ENCODE data around the gene ATP8B1. TPM values are rescaled to one million over a fixed set of nuclear protein-coding genes. Genes with fewer than 3 reads are reported as not detected.

The ATP8B1 gene
- total RNA-seq, 4 donors from 2014 or later = 21.6 to 32.1 (median 26.8) TPM

DNA sequence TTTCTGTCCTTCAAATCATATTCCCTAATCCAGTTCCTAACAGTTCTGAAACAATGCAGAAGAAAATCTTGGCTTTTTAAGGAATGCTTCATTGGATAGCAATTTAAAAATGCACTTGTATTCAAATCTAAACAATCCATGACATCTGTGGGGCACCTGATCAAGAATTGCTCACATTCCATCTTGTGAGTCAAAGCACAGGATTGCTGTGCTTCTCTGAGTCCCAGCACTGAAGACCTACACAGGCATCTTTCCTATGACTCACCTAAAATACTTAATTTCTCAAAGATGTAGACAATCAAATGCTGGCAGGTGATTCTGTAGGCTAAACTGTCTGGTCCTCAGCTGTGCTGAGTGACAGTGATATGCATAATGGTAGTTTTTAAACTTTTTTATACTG, 10.1 kb upstream of the ATP8B1 start:
- DNase-seq (ENCODE audit: low spot score in 2 of 2) = no peak
- no peak overlapping the region for H3K4me3 ChIP-seq (ENCODE audit: low read depth, poor library complexity, severe bottlenecking)
- TF ChIP-seq, protein P1, sequence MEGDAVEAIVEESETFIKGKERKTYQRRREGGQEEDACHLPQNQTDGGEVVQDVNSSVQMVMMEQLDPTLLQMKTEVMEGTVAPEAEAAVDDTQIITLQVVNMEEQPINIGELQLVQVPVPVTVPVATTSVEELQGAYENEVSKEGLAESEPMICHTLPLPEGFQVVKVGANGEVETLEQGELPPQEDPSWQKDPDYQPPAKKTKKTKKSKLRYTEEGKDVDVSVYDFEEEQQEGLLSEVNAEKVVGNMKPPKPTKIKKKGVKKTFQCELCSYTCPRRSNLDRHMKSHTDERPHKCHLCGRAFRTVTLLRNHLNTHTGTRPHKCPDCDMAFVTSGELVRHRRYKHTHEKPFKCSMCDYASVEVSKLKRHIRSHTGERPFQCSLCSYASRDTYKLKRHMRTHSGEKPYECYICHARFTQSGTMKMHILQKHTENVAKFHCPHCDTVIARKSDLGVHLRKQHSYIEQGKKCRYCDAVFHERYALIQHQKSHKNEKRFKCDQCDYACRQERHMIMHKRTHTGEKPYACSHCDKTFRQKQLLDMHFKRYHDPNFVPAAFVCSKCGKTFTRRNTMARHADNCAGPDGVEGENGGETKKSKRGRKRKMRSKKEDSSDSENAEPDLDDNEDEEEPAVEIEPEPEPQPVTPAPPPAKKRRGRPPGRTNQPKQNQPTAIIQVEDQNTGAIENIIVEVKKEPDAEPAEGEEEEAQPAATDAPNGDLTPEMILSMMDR (IDR thresholded peaks at IDR 0.05) = no peak
- TF ChIP-seq POLR2A (IDR thresholded peaks at IDR 0.05) = no peak
- intact Hi-C loops (cut with DNase I; ENCODE audit: low total_unique reads) = no loop called here

DNA sequence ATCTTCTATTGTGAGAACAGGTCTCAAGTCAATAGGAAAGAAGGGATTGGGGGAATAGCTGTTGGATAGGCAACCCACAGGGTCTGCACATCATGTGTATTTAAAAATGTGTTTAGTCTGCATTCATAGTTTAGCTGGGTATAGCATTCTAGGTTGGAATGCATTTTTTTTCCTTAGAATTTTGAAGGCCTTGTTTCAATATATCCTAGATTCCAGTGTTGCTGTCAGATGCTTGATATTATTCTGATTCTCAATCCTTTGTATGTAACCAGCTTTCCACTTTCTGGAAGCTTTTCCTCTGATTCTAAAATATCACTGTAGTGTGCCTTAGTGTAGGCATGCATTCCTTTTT, 9.0 kb upstream of the ATP8B1 start:
- TF ChIP-seq, protein P1 (IDR thresholded peaks at IDR 0.05) = no peak
- TF ChIP-seq POLR2A (IDR thresholded peaks at IDR 0.05) = no peak
- DNase-seq (ENCODE audit: low spot score in 2 of 2) = no peak
- intact Hi-C loops (cut with DNase I; ENCODE audit: low total_unique reads) = no loop called here
- no peak overlapping the region for H3K4me3 ChIP-seq (ENCODE audit: low read depth, poor library complexity, severe bottlenecking)

DNA sequence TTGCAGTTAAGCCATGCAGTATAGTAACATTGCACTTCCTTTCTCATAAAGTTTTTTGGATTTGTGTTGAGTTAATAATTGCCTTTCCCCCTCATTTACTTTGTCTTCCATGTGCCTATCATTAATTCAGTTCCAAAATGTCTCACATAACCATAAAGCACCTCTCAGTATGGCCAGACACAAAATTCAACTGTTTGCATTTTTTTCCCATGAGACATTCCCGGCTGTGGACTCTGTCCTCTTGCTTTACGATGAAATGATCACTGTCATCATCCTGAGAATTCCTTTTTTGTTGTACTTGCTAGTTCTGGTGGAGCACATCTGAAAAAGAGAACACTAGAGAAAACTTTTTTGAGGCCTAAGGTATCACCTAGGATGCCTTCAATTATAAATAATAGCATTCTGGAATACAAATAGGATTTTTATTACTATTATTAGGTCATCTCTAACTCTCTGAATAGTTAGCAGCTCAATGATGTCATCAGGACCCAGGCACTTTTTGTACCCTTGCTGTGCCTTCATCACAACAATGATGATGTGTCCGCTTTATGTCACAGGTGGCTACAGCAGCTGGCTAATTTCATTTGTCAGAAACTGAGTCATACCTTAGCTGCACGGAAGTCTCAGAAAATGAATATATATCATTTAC, 8.5 kb upstream of the ATP8B1 start:
- WGBS, 2 donors = 94 to 98% methylated on average over 4 of the region's 4 CpGs
- DNase-seq (ENCODE audit: low spot score in 2 of 2) = no peak
- H3K4me3 ChIP-seq (ENCODE audit: low read depth, poor library complexity, severe bottlenecking) = no peak overlapping the region
- intact Hi-C loops (cut with DNase I; ENCODE audit: low total_unique reads) = no loop called here
- no peak for TF ChIP-seq POLR2A (IDR thresholded peaks at IDR 0.05)
- TF ChIP-seq, protein P1 (IDR thresholded peaks at IDR 0.05) = no peak

DNA sequence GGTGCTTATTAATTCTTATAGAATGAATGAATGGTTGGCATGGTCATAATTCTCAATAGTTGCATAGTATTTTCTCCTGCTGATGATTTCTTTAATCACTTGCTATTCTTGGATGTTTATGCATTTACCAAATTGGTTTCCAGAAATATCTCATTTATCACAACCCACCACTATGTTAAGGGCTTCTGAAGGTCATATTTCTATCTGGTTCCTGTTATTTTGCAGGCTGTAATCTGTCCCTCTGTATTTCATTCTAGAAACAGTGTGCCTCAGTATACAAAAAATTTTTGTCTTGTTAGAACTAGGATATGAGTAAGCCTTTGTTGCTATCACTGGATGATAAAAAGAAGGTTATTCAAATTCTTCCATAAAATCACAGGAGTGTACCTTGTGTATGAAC, 6.1 kb upstream of the ATP8B1 start:
- no peak for DNase-seq (ENCODE audit: low spot score in 2 of 2)
- no peak for TF ChIP-seq POLR2A (IDR thresholded peaks at IDR 0.05)
- TF ChIP-seq, protein P1 (IDR thresholded peaks at IDR 0.05) = no peak
- intact Hi-C loops (cut with DNase I; ENCODE audit: low total_unique reads) = loop anchor here (10.0 kb wide), 1 partner anchor 184 kb away; the partner anchor contains the start of gene NARS1
- H3K4me3 ChIP-seq (ENCODE audit: low read depth, poor library complexity, severe bottlenecking) = no peak overlapping the region

DNA sequence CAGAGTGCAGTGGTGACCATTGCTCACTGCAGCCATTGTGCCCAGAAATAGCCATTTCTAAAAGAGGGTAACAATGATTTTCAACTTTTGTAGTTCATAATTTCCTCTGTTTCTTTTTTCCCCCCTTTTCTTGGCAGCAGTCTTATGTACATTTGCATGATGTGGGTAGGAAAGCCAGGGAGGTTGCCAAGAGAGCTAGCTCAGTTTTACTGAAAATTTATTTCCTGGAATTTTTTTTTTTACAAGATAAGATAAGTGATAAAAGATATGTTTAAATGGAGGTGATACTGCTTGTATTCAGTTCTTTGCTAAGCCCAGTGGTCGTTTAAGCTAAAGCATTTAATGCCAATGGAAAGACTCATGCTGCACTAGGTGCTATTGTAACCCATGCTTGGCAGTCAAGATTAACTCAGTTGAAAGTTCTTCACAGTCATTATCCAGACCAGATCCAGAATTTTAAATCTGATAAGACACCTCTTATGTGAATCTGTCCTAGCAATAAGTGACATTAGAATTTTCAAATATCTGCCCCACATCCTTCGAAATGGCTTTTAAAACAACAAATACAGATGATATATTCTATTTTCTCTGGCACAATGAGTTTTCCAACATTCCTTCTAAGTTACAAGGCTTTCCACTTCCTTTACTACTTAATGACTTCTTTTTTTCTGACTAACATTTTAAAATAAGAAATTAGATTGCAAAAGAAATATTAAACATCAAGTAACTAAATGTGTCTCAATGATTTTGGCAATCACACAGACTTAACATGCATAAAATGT, 4.4 kb upstream of the ATP8B1 start:
- TF ChIP-seq POLR2A (IDR thresholded peaks at IDR 0.05) = no peak
- TF ChIP-seq, protein P1 (IDR thresholded peaks at IDR 0.05) = no peak
- DNase-seq (ENCODE audit: low spot score in 2 of 2) = no peak
- 22 to 35% methylated on average over 2 of the region's 2 CpGs for WGBS, 2 donors
- H3K4me3 ChIP-seq (ENCODE audit: low read depth, poor library complexity, severe bottlenecking) = no peak overlapping the region
- intact Hi-C loops (cut with DNase I; ENCODE audit: low total_unique reads) = loop anchor here (10.0 kb wide), 1 partner anchor 183 kb away; the partner anchor contains the start of gene NARS1
